Measurements from ENCODE around the gene NFIX. TPM values are rescaled to one million over a fixed set of nuclear protein-coding genes. Genes with fewer than 3 reads are reported as not detected.
A peak's percentile ranks its signal among the peaks of the same experiment; 100 is the strongest.

NFIX gene
- total RNA-seq, 1 donor from 2014 or later: 2.6 TPM

GRCh38 chr19:13117772-13118423, 122.6 kb downstream of the NFIX start, which contains the start of gene NACC1:
Gene NACC1 (plus strand): TSS chr19:13118264. CDS start chr19:13135208, 16,944 bp downstream.
- peak within 1 kb of the TSS; percentile 96 for H3K27ac Mint-ChIP-seq

DNA sequence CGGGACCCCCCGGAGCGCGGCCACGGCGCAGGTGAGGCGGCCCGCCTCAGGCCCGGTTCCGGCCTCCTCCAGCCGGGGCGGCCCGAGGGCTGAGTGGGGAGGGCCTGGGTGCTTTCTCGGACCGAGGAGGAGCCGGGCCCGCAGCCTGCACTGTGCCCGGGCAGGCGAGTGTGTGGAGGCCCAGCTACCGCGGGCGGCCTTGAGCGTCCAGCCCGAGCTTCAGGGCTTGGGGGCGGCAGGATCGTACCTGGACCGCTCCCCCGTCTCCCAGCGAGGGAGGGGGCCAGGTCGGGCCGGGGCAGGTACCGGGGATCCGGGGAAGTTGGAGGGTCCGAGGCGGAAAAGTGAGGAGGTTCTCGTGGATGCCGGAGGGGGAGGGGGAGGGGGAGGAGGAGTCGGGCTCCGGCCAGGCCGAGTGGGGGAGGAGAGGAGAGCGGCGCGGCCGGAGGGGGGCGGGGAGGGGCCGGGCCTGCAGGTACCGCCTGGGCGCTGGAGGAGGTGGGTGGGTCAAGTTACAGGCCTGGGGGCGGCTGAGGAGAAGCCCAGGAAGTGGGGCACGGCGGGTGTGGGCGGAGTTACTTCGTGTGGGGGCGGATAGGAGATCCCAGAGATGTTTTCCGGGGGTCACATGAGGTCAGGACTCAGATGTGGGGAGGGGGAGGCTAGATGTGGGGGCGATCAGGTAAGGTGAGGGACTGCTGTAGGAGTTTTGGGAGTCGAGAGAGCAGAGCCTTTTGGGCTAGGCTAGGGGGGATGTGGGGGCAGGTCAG, 123.3 kb downstream of the NFIX start:
- Mint-ChIP-seq H3K4me3 (peak overlapping the region; percentile 77), H3K9me3 (no peaks in the 10 kb centered on the region), H3K36me3 (ENCODE audit: low read depth) (peaks cover 24% of the 10 kb centered on the region), H3K27ac (peak overlapping the region; percentile 50), H3K4me1 (peaks cover 69% of the 10 kb centered on the region), H3K27me3 (no peaks in the 10 kb centered on the region)
- POLR2A ChIA-PET: interaction anchor here (0.6 to 6.6 kb wide), 17 partner anchors 10 to 888 kb away, joined by 3 to 158 read pairs (median 7); partner anchors contain the start of genes CALR, IER2, LYL1 and STX10
- no peak for DNase-seq
- TF ChIP-seq, protein P1, sequence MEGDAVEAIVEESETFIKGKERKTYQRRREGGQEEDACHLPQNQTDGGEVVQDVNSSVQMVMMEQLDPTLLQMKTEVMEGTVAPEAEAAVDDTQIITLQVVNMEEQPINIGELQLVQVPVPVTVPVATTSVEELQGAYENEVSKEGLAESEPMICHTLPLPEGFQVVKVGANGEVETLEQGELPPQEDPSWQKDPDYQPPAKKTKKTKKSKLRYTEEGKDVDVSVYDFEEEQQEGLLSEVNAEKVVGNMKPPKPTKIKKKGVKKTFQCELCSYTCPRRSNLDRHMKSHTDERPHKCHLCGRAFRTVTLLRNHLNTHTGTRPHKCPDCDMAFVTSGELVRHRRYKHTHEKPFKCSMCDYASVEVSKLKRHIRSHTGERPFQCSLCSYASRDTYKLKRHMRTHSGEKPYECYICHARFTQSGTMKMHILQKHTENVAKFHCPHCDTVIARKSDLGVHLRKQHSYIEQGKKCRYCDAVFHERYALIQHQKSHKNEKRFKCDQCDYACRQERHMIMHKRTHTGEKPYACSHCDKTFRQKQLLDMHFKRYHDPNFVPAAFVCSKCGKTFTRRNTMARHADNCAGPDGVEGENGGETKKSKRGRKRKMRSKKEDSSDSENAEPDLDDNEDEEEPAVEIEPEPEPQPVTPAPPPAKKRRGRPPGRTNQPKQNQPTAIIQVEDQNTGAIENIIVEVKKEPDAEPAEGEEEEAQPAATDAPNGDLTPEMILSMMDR (IDR thresholded peaks at IDR 0.05): no peak
- intact Hi-C loops (cut with micrococcal nuclease): loop anchor here (1.0 to 5.0 kb wide), 3 partner anchors 33 to 889 kb away; partner anchors contain the start of gene RFX1
- CTCF ChIA-PET: interaction anchor here (0.9 to 1.9 kb wide), 8 partner anchors 14 to 153 kb away, joined by 3 to 11 read pairs (median 5); partner anchors contain the start of genes IER2 and STX10
- ATAC-seq (ENCODE audit: low read depth): peak; percentile 3

More at GRCh38 chr19:13117772-13118423, 122.6 kb downstream of the NFIX start, which contains the start of gene NACC1:
- TF ChIP-seq, protein P1 (IDR thresholded peaks at IDR 0.05): no peak
- H3K36me3 Mint-ChIP-seq (ENCODE audit: low read depth): peaks cover 24% of the 10 kb centered on the region
- POLR2A ChIA-PET: interaction anchor here (0.6 to 6.6 kb wide), 21 partner anchors 9 to 889 kb away, joined by 3 to 158 read pairs (median 6); partner anchors contain the start of genes CALR, IER2, LYL1 and STX10
- peaks cover 64% of the 10 kb centered on the region for H3K4me1 Mint-ChIP-seq
- CTCF ChIA-PET: interaction anchor here (0.8 to 1.9 kb wide), 8 partner anchors 13 to 153 kb away, joined by 3 to 11 read pairs (median 5); partner anchors contain the start of genes IER2 and STX10
- H3K27me3 Mint-ChIP-seq: no peaks in the 10 kb centered on the region
- intact Hi-C loops (cut with micrococcal nuclease): loop anchor here (1.0 to 5.0 kb wide), 3 partner anchors 33 to 889 kb away; partner anchors contain the start of gene RFX1
- DNase-seq (peak; percentile 94), ATAC-seq (ENCODE audit: low read depth) (peak; percentile 81)
- H3K9me3 Mint-ChIP-seq: no peaks in the 10 kb centered on the region
- peak within 1 kb of the TSS; percentile 99 for H3K4me3 Mint-ChIP-seq

DNA sequence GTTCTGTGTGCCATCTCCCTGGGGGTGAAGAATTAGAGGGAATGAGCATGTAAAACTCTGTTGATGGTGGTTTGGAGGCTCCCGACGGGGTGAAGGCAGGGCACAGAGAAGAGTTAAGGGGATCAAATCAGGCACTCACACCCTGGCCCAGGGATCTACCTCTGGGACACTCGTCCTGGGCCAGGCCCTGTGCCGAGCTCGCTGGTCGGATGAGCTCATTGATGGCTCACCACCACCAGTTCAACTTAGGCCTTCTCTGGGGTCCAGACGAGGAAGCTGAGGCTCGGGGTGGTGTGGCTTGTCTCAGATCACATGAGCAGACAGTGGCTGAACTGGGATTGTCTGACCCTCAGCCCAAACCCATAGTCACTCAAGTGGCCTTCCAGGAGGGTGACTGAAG, 124.4 kb downstream of the NFIX start:
- intact Hi-C loops (cut with micrococcal nuclease): loop anchor here (5.0 kb wide), 1 partner anchor 888 kb away; the partner anchor contains the start of gene RFX1
- no peak for DNase-seq
- CTCF ChIA-PET: interaction anchor here (0.7 to 1.0 kb wide), 2 partner anchors 19 to 26 kb away, joined by 3 to 4 read pairs; no protein-coding TSS in a partner anchor
- TF ChIP-seq, protein P1 (IDR thresholded peaks at IDR 0.05): no peak
- peak overlapping the region; percentile 77 for H3K4me3 Mint-ChIP-seq
- no peaks in the 10 kb centered on the region for H3K9me3 Mint-ChIP-seq
- H3K27ac Mint-ChIP-seq: peak overlapping the region; percentile 50
- peaks cover 69% of the 10 kb centered on the region for H3K4me1 Mint-ChIP-seq
- H3K27me3 Mint-ChIP-seq: no peaks in the 10 kb centered on the region
- POLR2A ChIA-PET: interaction anchor here (0.5 to 6.6 kb wide), 4 partner anchors 14 to 613 kb away, joined by 3 to 117 read pairs (median 6); partner anchors contain the start of genes IER2 and STX10
- ATAC-seq (ENCODE audit: low read depth): no peak
- H3K36me3 Mint-ChIP-seq (ENCODE audit: low read depth): peaks cover 22% of the 10 kb centered on the region

DNA sequence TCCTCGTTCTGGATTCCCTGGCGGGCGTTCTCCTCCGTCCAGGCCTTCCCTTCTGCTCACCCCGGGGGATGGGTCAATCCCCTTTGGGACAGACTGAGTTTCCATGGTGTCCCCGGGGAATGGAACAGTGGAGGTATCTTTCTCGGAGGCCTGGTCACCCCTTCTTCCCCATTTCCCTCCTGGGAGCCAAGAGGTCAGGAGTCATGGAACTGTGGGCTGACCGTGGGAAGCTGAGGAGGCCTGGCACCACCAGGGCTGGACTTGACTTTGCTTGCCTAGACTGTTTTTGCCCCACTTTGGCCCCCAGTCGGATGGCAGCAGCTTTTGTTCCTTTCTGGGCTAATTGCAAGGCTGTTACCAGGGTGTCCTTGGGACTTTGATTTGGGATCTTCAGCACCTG, 124.8 kb downstream of the NFIX start:
- Mint-ChIP-seq H3K4me3 (peak overlapping the region; percentile 77), H3K36me3 (ENCODE audit: low read depth) (peaks cover 18% of the 10 kb centered on the region), H3K9me3 (no peaks in the 10 kb centered on the region), H3K27ac (no peak overlapping the region), H3K27me3 (no peaks in the 10 kb centered on the region), H3K4me1 (peaks cover 69% of the 10 kb centered on the region)
- TF ChIP-seq, protein P1 (IDR thresholded peaks at IDR 0.05): no peak
- no peak for DNase-seq
- ChIA-PET CTCF (interaction anchor here (0.7 to 0.9 kb wide), 2 partner anchors 19 to 142 kb away, joined by 3 to 4 read pairs; no protein-coding TSS in a partner anchor), POLR2A (interaction anchor here (0.9 to 6.6 kb wide), 3 partner anchors 14 to 35 kb away, joined by 3 to 117 read pairs (median 4); partner anchors contain the start of genes IER2 and STX10)
- ATAC-seq (ENCODE audit: low read depth): no peak
- intact Hi-C loops (cut with micrococcal nuclease): no loop called here

All from activated B cell treated with CpG ODN at 0.5 μM for 24 hours (primary cell).